Kidney (tissue), 14 donors: ENCODE data around the gene GNA12. TPM values are rescaled to one million over a fixed set of nuclear protein-coding genes. Genes with fewer than 3 reads are reported as not detected.
A peak's percentile ranks its signal among the peaks of the same experiment; 100 is the strongest.
"Not testable (repeated sequence)": the region's sequence is repeated elsewhere in the genome, so short reads cannot be mapped to it uniquely, and the experiment has no call there.

Experiments used
- DNase-seq, 5 donors: peaks; one replicate each; pipeline ENCODE4 v3.0.0-alpha.2; 2013 to 2020
- FAIRE-seq: peaks from 2 replicates; lab custom pipeline; 2012; peaks lifted over from hg19 to GRCh38; lab: Jason Lieb, UNC
- H3K27ac ChIP-seq, 2 donors: one replicate each; pipeline ENCODE4 v1.7.0; 2013; ENCODE audit warnings: low read depth in 2 of 2, low read length in 2 of 2, inconsistent platforms in 1 of 2
- H3K27me3 ChIP-seq: one replicate; pipeline ENCODE4 v1.7.1; 2013; ENCODE audit warnings: low read length, inconsistent platforms; ENCODE audit not compliant: control insufficient read depth, insufficient read depth
- H3K36me3 ChIP-seq, 3 donors: one replicate each; pipeline versions ENCODE4 v1.7.0 to v1.7.1; 2013; ENCODE audit warnings: low read length in 3 of 3, control low read depth in 1 of 3, inconsistent platforms in 1 of 3; ENCODE audit not compliant: insufficient read depth in 3 of 3, control insufficient read depth in 2 of 3
- H3K4me1 ChIP-seq, 3 donors: one replicate each; pipeline versions ENCODE4 v1.7.0 to v1.7.1; 2013; ENCODE audit warnings: low read length in 3 of 3, inconsistent platforms in 1 of 3, low read depth in 1 of 3; ENCODE audit not compliant: control insufficient read depth in 2 of 3, insufficient read depth in 2 of 3
- H3K4me3 ChIP-seq, 3 donors: one replicate each; pipeline versions ENCODE4 v1.7.0 to v1.8.1; 2013; ENCODE audit warnings: low read length in 3 of 3, control low read depth in 1 of 3, inconsistent platforms in 1 of 3
- H3K9ac ChIP-seq, 3 donors: one replicate each; pipeline versions ENCODE4 v1.7.0 to v1.7.1; 2013; ENCODE audit warnings: low read length in 3 of 3, control low read depth in 1 of 3, inconsistent platforms in 1 of 3
- H3K9me3 ChIP-seq, 3 donors: one replicate each; pipeline versions ENCODE4 v1.7.0 to v1.7.1; 2013; ENCODE audit warnings: low read length in 3 of 3, control low read depth in 1 of 3, inconsistent platforms in 1 of 3; ENCODE audit not compliant: control insufficient read depth in 2 of 3, insufficient read depth in 1 of 3
- CTCF ChIP-seq: IDR thresholded peaks from 3 replicates; pipeline ENCODE4 v1.5.1; 2012; ENCODE audit warnings: mild to moderate bottlenecking, moderate library complexity, borderline replicate concordance; ENCODE audit not compliant: insufficient read depth; ENCODE audit errors: extremely low read depth
- intact Hi-C: fragments of 100-400 bp; cut with DNase I; formaldehyde crosslinking; loops from one replicate; pipeline ENCODE4 v1.11.1; 2022
- polyA plus RNA-seq: library from polyadenylated mRNA; stranded (reverse); fragments of 350-450 nt; fragmentation: Illumina TruSeq; extraction: RNeasy Lipid Tissue Mini Kit (QIAGEN cat#74804); gene quantifications from one replicate; pipeline ENCODE4 v1.2.3, GENCODE V29; 2014; ENCODE audit warnings: low read depth, low replicate concordance; ENCODE audit not compliant: insufficient read depth
- total RNA-seq: library from RNA; stranded (reverse); fragmentation: NEBNext Ultra II Directional; extraction: Animal tissue kit (Norgen Biotek cat#: 25700); gene quantifications from one replicate; pipeline ENCODE4 v1.2.1, GENCODE V29; 2021
- donor health status: control.
- donor health status: control.
- donor health status: control.
- donor health status: control.
- donor health status: control.
- donor health status: DM: yes; HTN: yes; CAD: no.
- donor health status: Normal renal cell carcinoma (clear cell type).

Gene GNA12
- total and polyA plus RNA-seq, 2 donors from 2014 or later: 16.5 to 41.1 TPM

DNA sequence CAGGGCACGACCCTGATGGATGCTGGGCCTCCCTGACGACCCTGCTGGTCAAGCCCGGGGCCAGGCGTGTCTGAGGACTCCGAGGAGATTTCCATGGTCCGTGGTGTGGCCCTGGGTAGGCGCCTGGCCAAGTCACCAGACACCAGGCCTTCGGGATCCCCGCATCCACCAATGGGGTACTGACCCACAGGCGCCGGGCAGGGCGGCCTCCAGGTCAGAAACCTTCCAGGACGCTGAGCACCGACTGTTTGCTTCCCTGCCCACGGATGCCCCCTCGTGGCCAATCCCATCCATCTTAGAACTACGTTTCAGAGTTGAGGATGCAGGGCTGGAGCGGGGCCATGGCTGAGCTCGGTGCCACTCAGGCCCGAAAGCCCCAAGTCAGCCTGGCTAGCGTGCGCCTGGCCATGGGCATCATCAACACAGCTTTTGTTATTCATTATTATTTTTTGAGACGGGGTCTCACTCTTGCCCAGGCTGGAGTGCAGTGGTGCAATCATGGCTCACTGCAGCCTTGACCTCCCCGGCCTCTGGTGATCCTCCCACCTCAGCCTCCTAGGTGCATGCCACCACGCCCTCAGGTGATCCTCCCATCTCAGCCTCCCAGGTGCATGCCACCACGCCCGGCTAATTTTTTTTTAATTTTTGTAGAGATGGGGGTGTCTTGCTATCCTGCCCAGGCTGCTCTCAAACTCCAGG, 163.2 kb downstream of the GNA12 start:
- FAIRE-seq: no peak
- intact Hi-C loops: no loop called here

GRCh38 chr7:2680256-2680655, 163.9 kb downstream of the GNA12 start:
- intact Hi-C loops: no loop called here

More for the DNA sequence above, 163.2 kb downstream of the GNA12 start:
- Histone ChIP-seq H3K9ac (no peak overlapping the region), H3K4me3 (no peak overlapping the region), H3K27ac (no peak overlapping the region), H3K36me3 (no peaks in the 10 kb centered on the region), H3K9me3 (no peaks in the 10 kb centered on the region), H3K4me1 (no peaks in the 10 kb centered on the region), H3K27me3 (no peaks in the 10 kb centered on the region)
- peak; percentile 84 for TF ChIP-seq CTCF
- peak in 4 of 5 donors; percentile 48 to 89 (median 66) for DNase-seq

DNA sequence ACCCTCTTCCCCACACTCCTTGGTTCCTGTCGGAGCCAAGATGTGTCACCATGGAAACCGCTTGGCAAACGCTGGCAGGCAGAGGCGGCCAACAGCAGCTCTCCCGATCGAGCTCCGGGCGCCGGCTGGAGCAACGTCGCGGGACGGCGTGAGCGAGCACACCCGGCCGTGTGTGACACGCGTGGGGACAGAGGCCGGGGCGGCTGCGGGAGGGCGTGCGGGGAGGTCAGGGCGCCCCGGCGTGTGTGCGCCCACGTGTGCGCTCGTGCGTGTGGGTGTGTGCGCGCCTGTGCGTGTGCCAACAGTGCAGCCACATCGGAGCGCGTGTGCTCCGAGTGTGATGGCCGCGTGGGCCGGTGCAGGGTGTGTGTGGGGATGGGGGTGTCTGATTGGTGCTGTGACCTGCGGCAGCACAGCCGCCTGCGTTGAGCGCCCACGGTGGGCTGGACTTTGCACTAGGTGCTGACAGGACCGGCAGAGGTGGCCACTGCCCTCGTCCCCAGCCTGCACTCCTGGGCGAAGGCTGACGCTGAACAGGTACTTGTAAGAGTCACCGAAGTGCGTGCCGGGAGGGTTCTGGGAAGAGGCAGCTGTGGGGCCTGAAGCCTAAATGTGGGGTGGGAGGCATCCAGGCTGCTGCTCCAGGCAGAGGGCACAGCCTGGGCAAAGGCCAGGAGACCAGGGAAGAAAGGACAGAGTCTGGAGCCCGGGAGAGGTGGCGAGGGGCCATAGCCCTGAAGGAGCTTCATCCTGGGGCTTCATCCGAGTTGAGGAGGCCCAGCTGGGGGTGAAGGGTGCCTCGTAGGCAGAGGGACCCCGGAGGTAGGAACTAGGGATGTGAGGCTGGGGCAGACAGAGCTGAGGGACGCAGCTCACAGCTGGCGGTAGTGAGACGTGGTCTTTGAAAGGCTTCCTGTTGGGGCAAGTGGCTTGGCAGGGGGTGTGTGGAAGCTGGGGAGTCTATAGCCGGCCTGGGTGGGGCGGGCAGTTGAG, 164.7 kb downstream of the GNA12 start:
- H3K4me3 ChIP-seq, H3K36me3 ChIP-seq, H3K4me1 ChIP-seq, H3K27ac ChIP-seq, H3K27me3 ChIP-seq, H3K9ac ChIP-seq, H3K9me3 ChIP-seq, FAIRE-seq, intact Hi-C loops: not testable (repeated sequence)
- peak in 1 of 5 donors; percentile 69 for DNase-seq

More at GRCh38 chr7:2680256-2680655, 163.9 kb downstream of the GNA12 start:
- no peak for TF ChIP-seq CTCF
- FAIRE-seq (no peak), DNase-seq (no peak)
- Histone ChIP-seq H3K4me1 (no peaks in the 10 kb centered on the region), H3K9ac (no peak overlapping the region), H3K27ac (no peak overlapping the region), H3K27me3 (no peaks in the 10 kb centered on the region), H3K4me3 (no peak overlapping the region), H3K9me3 (no peaks in the 10 kb centered on the region), H3K36me3 (no peaks in the 10 kb centered on the region)

GRCh38 chr7:2678454-2678853, 165.7 kb downstream of the GNA12 start:
- H3K9ac ChIP-seq, H3K27me3 ChIP-seq, H3K4me3 ChIP-seq, H3K4me1 ChIP-seq, H3K36me3 ChIP-seq, DNase-seq, H3K27ac ChIP-seq, FAIRE-seq, H3K9me3 ChIP-seq, intact Hi-C loops: not testable (repeated sequence)

Other genes with a start within 250 kb of the GNA12 start
- gene TTYH3, start 212.3 kb downstream of the GNA12 start, total RNA-seq: 55.0 TPM
- 22.5 TPM for gene TTYH3, start 212.3 kb downstream of the GNA12 start, polyA plus RNA-seq
- gene AMZ1, start 156.1 kb downstream of the GNA12 start, total RNA-seq: 0.16 TPM
- not detected for gene AMZ1, start 156.1 kb downstream of the GNA12 start, polyA plus RNA-seq
- 9.6 TPM for gene CARD11, start 199.6 kb upstream of the GNA12 start, total RNA-seq
- gene CARD11, start 199.6 kb upstream of the GNA12 start, polyA plus RNA-seq: 0.22 TPM